ENCODE results near the gene PLD1.

- TF ChIP-seq POLR2AphosphoS5 (IDR thresholded peaks at IDR 0.05) (no peak), CTCF (IDR thresholded peaks at IDR 0.05) (no peak)
These were observed 18.9 kb upstream of the PLD1 start for GRCh38 chr3:171828902-171829770.

All from gastroesophageal sphincter (tissue), 3 donors.